Osteocyte (in vitro differentiated cells): ENCODE results near the gene OR6S1. TPM values are rescaled to one million over a fixed set of nuclear protein-coding genes. Genes with fewer than 3 reads are reported as not detected.
A peak's percentile ranks its signal among the peaks of the same experiment; 100 is the strongest.

Experiments
- DNase-seq: peaks from one replicate; pipeline ENCODE4 v3.0.0; 2021; ENCODE audit warnings: mixed read lengths; ENCODE audit not compliant: unreplicated experiment; ENCODE audit errors: extremely low spot score
- H3K27ac Mint-ChIP-seq: one replicate; pipeline ENCODE4 v1.8.0; 2021; ENCODE audit warnings: mild to moderate bottlenecking, mixed read lengths; ENCODE audit not compliant: unreplicated experiment
- H3K27me3 Mint-ChIP-seq: one replicate; pipeline ENCODE4 v1.8.0; 2021; ENCODE audit warnings: mixed read lengths; ENCODE audit not compliant: unreplicated experiment
- H3K36me3 Mint-ChIP-seq: one replicate; pipeline ENCODE4 v1.8.0; 2021; ENCODE audit warnings: mixed read lengths; ENCODE audit not compliant: unreplicated experiment
- H3K4me1 Mint-ChIP-seq: one replicate; pipeline ENCODE4 v1.8.0; 2021; ENCODE audit warnings: mixed read lengths; ENCODE audit not compliant: unreplicated experiment
- H3K4me3 Mint-ChIP-seq: one replicate; pipeline ENCODE4 v1.8.0; 2021; ENCODE audit warnings: mild to moderate bottlenecking, moderate library complexity, mixed read lengths; ENCODE audit not compliant: unreplicated experiment
- H3K9me3 Mint-ChIP-seq: one replicate; pipeline ENCODE4 v1.8.0; 2021; ENCODE audit warnings: mixed read lengths; ENCODE audit not compliant: unreplicated experiment
- long read RNA-seq: library from polyadenylated mRNA; unstranded; transcript quantifications from one replicate; pipeline ENCODE4 v2.0.0, GENCODE V29; 2021
- total RNA-seq: library from RNA; stranded (reverse); gene quantifications from 2 replicates; pipeline ENCODE4 v1.2.1, GENCODE V29; 2021
- TF ChIP-seq, protein P1 (sequence below): fragments of 200-600 bp; sonication (generic); IDR thresholded peaks from 2 replicates; pipeline ENCODE4 v1.5.0; 2021; ENCODE audit warnings: antibody characterized with exemption, mild to moderate bottlenecking, moderate library complexity

Gene OR6S1, protein sequence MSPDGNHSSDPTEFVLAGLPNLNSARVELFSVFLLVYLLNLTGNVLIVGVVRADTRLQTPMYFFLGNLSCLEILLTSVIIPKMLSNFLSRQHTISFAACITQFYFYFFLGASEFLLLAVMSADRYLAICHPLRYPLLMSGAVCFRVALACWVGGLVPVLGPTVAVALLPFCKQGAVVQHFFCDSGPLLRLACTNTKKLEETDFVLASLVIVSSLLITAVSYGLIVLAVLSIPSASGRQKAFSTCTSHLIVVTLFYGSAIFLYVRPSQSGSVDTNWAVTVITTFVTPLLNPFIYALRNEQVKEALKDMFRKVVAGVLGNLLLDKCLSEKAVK
- not detected in 2 replicates for total RNA-seq
- long read RNA-seq, result 0 reads

GRCh38 chr14:20641591-20641990 is at the start of gene OR6S1:
OR6S1 (minus strand) TSS chr14:20641691; CDS start chr14:20641691, 0 bp downstream.
- no peak for DNase-seq
- Mint-ChIP-seq H3K4me1 (no peaks in the 10 kb centered on the region), H3K4me3 (no peak within 1 kb of the TSS), H3K9me3 (no peaks in the 10 kb centered on the region), H3K36me3 (no peaks in the 10 kb centered on the region), H3K27ac (no peak within 1 kb of the TSS), H3K27me3 (peaks cover 44% of the 10 kb centered on the region)
- TF ChIP-seq, protein P1, sequence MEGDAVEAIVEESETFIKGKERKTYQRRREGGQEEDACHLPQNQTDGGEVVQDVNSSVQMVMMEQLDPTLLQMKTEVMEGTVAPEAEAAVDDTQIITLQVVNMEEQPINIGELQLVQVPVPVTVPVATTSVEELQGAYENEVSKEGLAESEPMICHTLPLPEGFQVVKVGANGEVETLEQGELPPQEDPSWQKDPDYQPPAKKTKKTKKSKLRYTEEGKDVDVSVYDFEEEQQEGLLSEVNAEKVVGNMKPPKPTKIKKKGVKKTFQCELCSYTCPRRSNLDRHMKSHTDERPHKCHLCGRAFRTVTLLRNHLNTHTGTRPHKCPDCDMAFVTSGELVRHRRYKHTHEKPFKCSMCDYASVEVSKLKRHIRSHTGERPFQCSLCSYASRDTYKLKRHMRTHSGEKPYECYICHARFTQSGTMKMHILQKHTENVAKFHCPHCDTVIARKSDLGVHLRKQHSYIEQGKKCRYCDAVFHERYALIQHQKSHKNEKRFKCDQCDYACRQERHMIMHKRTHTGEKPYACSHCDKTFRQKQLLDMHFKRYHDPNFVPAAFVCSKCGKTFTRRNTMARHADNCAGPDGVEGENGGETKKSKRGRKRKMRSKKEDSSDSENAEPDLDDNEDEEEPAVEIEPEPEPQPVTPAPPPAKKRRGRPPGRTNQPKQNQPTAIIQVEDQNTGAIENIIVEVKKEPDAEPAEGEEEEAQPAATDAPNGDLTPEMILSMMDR, result no peak

DNA sequence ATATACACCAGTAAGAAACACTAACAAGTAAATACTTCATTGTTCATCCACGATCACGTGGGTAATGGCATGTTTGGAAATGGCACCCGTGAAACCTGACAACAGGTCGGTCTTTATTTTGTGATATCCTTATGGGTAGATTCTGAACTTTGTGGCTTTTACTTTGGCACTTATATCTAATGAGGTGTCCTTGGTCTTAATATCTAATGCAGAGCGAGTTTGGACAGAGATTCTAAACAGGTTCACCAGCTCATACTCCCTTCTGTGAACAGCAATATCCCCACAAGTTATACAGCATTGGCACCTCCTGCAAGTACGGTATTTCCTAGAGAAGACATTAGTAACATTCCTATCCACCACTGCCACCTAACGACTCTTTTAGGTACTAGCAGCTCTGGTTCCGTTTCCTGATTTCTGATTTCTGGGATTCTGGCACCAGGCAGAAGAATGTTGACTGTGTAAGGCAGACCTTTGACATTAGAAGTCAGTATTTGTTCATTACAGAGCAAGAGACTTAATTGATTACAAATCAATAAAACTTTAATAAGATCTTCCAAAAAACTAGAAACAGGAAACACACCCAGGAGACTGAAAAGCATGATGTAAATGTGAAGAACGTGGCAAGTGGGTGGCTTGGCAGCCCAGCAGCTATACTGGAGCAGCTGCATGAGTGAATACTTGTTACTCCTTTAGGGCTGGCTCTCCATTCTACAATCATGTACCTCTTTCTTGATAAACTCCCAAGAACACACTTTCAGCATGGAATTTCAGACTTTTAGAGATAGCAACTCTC is 49.6 kb upstream of the OR6S1 start:
- TF ChIP-seq, protein P1, result peak; percentile 82

GRCh38 chr14:20688167-20688839 is 46.8 kb upstream of the OR6S1 start, which contains the start of gene ANG:
ANG (plus strand) TSS chr14:20688764; CDS start chr14:20693565, 4,801 bp downstream.
- no peaks in the 10 kb centered on the region for H3K9me3 Mint-ChIP-seq
- H3K27ac Mint-ChIP-seq, result no peak within 1 kb of the TSS
- H3K27me3 Mint-ChIP-seq, result no peaks in the 10 kb centered on the region
- DNase-seq, result no peak
- H3K4me1 Mint-ChIP-seq, result peaks cover 13% of the 10 kb centered on the region
- H3K36me3 Mint-ChIP-seq, result peaks cover 2% of the 10 kb centered on the region
- H3K4me3 Mint-ChIP-seq, result no peak within 1 kb of the TSS
- TF ChIP-seq, protein P1, result no peak

More for the DNA sequence above, 49.6 kb upstream of the OR6S1 start:
- no peaks in the 10 kb centered on the region for H3K27me3 Mint-ChIP-seq
- no peak overlapping the region for H3K27ac Mint-ChIP-seq
- H3K4me3 Mint-ChIP-seq, result peak overlapping the region; percentile 3
- H3K36me3 Mint-ChIP-seq, result peaks cover 2% of the 10 kb centered on the region
- peaks cover 2% of the 10 kb centered on the region for H3K4me1 Mint-ChIP-seq
- H3K9me3 Mint-ChIP-seq, result no peaks in the 10 kb centered on the region
- no peak for DNase-seq

DNA sequence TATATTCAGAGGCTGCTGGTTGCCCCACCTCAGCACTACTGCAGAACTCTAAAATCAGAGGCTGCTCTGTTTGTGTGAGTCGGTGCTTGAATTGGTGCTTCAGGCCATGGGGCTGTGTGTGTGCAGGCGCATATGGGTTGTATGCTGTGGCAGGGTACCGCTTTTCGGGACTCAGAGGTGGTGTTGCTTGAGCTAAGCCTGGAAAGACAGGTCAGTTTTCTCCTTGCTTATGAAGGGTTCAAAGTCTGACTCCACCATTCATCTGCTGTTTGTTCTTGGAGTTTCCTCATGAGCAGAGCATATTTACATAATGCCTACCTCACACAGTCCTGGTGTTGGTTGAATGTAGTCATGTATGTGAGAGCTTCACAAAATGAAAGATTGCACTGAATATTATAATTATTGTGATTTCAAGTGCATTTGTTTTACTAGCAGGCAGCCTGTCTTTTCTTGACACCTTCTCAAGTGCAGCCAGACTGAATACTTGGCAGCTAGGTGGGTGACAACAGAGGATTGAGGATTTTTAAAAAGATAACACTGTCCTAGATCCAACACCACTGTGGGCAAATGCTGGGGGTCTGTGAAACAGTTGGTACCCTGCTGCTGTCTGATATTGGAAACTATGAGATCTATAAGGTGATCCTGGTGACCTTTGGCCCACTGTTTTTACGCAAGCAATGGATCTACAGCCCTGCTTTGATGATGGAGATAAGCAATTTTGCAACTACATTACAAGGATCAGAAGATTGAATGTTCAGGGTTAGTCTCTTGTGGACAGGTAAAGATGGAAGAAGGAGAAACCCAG is 46.1 kb upstream of the OR6S1 start:
- no peak overlapping the region for H3K27ac Mint-ChIP-seq
- no peaks in the 10 kb centered on the region for H3K27me3 Mint-ChIP-seq
- H3K9me3 Mint-ChIP-seq, result no peaks in the 10 kb centered on the region
- DNase-seq, result no peak
- H3K4me3 Mint-ChIP-seq, result no peak overlapping the region
- no peaks in the 10 kb centered on the region for H3K36me3 Mint-ChIP-seq
- TF ChIP-seq, protein P1, result no peak
- H3K4me1 Mint-ChIP-seq, result peaks cover 13% of the 10 kb centered on the region
